Stimulated activated CD8-positive, alpha-beta memory T cell treated with anti-CD3 and anti-CD28 coated beads, Interleukin-15, amount 100 ng/mL, for 1 hour (primary cell): Measurements from ENCODE around the gene THOC7.

Experiments used
- DNase-seq: peaks from one replicate; pipeline ENCODE4 v3.0.0-alpha.2; 2020; ENCODE audit warnings: low read depth

THOC7 gene

GRCh38 chr3:63878394-63879060 lies 14.9 kb upstream of the THOC7 start:
- DNase-seq = no peak

DNA sequence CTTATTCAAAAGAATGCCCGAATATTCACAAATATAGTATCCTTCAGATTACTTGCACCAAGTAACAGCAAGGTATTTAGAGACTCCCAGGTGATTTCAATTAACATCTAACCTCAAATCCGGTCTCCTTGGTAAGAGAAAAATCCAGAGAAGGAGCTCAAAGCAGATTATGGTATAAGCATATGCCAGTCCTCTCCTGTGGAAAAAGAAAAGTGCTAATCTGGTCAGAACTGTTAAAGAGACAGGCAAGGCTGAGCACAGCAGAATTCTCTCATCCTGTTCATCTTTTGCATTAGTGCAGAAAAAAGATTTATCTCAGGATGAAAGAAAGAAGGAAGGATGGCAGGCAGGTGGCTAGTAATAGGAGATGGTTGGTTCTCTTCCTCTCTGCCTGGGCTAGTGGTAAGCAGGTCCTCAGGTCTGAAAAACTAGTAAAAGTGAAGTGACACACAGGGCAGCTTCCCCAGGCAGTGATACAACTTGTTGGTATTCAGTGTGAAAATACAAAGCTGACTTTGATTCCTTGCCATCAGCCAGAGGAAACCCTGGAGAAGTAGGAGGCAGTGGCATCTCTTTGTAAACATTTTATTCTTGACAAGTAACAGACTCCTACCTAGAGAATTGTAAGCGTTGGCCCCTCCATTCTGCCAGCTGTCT lies 14.3 kb upstream of the THOC7 start:
- no peak for DNase-seq

GRCh38 chr3:63876260-63876659 lies 12.7 kb upstream of the THOC7 start:
- no peak for DNase-seq

DNA sequence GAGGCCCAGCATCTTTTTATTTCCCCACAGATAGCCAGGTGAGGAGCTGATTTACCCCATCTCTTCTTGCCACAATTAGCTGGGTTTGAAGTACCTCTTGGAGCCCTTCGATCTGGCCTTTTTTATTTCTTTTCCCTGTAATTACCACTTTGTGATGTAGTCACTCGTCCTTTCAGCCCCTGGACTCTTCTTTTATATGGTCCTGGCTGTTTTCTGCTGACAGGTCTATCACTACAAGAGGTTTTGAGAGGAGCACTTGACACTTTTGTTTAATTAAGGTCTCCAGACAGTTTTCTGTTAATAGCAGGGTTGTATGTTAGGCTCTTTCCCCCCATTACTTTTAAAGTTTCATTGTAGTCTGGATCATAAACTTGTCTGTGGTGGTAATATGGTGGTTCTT lies 11.9 kb upstream of the THOC7 start:
- DNase-seq = no peak

DNA sequence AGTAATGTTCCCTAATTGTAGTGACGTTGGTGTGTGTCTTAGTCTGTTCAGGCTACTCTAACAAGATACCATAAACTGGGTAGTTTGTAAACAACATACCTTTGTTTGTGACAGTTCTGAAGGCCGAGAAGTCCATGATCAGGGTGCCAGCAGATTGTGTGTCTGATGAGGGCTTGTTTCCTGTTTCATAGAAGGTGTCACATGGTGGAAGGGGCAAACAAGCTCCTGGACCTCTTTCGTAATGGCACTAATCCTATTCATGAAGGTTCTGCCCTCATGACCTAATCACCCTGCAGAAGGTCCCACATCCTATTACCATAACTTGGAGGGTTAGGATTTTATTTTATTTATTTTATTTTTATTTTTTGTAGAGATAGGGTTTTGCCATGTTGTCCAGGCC lies 11.2 kb upstream of the THOC7 start:
- DNase-seq = no peak

DNA sequence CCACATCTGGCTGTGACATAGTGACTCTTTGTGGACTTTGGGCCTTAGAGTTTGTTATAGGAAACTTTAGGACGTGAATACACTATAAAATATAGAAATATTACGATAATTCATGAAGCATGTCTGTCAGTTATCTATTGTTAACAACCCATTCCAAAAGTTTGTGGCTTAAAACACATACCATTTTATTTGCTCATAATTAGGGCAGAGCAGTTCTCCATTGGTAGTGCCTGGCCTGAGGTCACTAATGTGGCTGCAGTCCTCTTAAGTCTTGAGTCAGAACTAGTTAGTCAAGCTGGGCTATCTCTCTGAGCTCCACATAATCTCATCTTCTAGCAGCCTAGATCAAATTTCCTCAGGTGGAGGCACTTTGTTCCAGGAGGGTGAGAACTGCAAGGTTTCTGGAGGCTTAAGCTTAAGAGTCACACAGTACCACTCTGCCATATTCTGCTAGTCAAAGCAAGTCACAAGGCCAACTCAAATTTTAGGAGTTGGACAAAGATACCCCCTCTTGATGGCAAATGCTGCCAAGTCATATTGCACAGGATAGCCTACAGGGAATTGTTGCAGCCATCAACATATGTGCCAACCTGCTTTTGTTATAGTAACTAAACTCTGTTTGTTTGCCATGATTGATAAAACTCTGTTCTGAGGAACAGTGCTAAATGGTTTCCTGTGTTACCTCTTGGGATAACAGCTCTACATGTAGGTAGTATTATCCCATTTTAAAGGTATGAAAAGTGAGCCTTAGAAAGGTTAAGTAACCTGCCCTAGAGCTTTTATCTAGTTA lies 8.7 kb upstream of the THOC7 start:
- no peak for DNase-seq

GRCh38 chr3:63870615-63871005 lies 7.0 kb upstream of the THOC7 start:
- no peak for DNase-seq

DNA sequence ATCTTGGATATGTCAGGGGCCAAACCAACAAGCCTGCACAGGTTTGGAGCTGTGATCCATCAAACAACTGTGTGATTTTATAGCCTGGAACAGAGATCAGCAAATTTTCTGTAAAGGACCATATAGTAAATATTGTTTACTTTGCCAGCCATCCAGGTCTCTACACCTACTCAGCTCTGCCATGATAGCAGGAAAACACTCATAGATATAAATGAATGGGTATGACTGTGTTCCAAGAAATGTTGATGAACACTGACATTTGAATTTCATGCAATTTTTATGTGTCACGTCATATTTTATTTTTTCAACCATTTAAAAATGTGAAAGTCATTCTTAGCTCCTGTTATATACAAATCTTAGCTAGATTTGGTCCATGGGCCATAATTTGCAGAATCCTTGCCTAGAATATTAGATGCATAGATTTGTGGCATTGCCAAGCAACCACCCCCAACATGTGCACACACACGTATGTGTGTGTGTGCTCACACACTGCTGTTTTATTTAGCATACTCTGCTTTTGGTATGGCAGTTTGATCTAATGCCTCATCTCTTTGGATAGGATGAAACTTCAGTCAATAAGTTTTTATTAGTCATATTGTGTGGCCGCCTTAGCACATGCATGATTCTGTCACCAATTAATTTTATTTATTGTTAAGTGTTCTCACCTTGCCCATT lies 6.5 kb upstream of the THOC7 start:
- DNase-seq = no peak

GRCh38 chr3:63867225-63867624 lies 3.6 kb upstream of the THOC7 start:
- DNase-seq = no peak

DNA sequence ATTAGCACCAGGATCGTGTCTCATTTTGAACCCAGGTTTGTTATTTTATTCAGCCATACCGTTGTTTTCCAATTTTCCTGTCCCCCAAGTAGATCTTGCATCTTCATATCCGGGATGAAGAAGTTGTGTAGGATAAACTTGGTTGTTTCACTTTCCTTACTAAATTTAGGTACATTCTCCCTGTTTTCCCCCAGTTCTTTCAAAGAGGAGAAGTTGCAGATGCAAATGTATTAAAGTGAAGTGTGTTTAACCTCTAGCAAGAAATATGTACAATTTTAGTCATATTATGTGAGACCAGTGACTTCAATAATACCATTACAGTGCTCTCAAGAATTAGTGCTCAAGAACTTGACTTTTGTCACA lies 1.3 kb upstream of the THOC7 start:
- DNase-seq = no peak

- DNase-seq = no peak
Measured at GRCh38 chr3:63864008-63864964, 681 bp upstream of the THOC7 start.

GRCh38 chr3:63862804-63863149 lies 828 bp downstream of the THOC7 start:
- no peak for DNase-seq

DNA sequence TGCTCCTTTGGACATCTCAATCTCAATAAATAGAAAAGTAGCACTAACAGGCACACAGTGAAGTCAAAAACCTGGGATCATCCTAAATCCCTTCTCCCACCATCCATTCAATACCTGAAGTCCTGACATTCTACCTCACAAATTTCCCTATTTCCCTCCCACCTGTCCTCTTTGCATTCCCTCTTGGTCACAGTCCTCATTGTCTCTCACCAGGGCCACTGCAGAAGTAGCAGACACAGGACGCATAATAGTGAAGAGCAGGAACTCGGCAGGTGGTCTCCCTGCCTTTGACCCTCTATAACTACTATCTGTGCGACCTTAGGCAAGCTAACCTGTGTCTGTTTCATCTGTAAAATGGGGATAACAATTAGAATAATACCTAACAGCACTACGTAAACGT lies 2.3 kb downstream of the THOC7 start:
- no peak for DNase-seq

DNA sequence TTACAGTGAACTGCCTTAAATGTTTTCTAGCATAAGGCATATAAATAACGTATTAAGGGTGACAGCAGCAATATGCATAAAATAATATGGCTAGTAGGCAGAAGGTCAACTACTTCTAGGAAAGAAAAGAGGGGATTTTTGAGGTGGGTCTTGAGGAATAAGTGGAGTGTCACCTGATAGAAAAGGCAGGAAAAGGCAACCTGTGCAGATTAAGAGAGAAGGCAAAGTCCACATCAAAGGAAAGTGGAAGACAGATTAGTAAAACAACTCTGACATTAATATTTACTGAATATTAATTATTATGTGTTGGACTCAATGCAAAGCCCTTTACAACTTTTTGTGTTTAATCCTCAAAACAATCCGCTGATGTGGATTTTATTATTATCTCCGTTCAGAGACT lies 2.8 kb downstream of the THOC7 start:
- no peak for DNase-seq

GRCh38 chr3:63857311-63857710 lies 6.3 kb downstream of the THOC7 start:
- no peak for DNase-seq

GRCh38 chr3:63855333-63855940 lies 8.2 kb downstream of the THOC7 start:
- DNase-seq = no peak

DNA sequence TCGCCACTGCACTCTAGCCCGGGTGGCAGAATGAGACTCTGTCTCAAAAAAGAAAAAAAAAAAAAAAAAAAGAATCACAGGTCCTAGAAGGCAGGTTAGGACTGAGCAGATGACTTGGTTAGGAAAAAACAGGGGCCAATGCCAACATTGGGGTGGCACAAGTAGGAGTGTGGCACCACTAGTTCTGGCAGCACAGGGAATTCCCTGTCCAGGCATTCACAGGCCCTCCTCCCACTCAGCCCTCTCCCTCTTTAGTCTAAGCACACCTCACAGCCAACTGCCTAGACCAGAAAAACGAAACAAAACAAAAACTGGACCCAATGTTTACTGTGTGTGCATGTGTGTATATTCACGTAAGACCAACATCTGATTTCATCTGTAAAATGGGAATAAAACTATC lies 10.5 kb downstream of the THOC7 start:
- DNase-seq = no peak

GRCh38 chr3:63851287-63851686 lies 12.3 kb downstream of the THOC7 start:
- no peak for DNase-seq

GRCh38 chr3:63849175-63849574 lies 14.4 kb downstream of the THOC7 start:
- DNase-seq = no peak

- no peak for DNase-seq
Measured at GRCh38 chr3:63847718-63848450, 15.7 kb downstream of the THOC7 start.

GRCh38 chr3:63845215-63845614 lies 18.4 kb downstream of the THOC7 start:
- DNase-seq = no peak
